HEK293 (cell line): ENCODE data around the gene GDF7.
A peak's percentile ranks its signal among the peaks of the same experiment; 100 is the strongest.

Source experiments
- CTCF ChIA-PET: fragments of 350-600 bp; formaldehyde crosslinking; extraction: SDS; loops from one replicate; lab custom pipeline; 2021; ENCODE audit warnings: antibody characterized with exemption; lab: Yijun Ruan, JAX
- POLR2A ChIA-PET: fragments of 300-600 bp; formaldehyde crosslinking; extraction: SDS; loops from one replicate; lab custom pipeline; 2020; ENCODE audit warnings: antibody characterized with exemption, inconsistent platforms; lab: Yijun Ruan, JAX
- H3K27ac ChIP-seq: fragments of 200-500 bp; sonication (Bioruptor generic); 2 replicates; pipeline ENCODE4 v1.5.1; 2014; ENCODE audit warnings: low read depth, low read length, control low read depth, inconsistent platforms; ENCODE audit errors: extremely low read depth
- H3K36me3 ChIP-seq, 2 experiments: fragments of 200-500 bp in 1 of 2; sonication (Bioruptor generic) in 1 of 2; 1 replicate in 1 of 2; 2 replicates in 1 of 2; pipeline ENCODE4 v1.5.1; 2014 to 2017; ENCODE audit warnings: inconsistent platforms in 2 of 2, low read length in 2 of 2; ENCODE audit not compliant: control insufficient read depth in 2 of 2, insufficient read depth in 1 of 2
- H3K4me1 ChIP-seq: fragments of 200-500 bp; sonication (Bioruptor generic); 2 replicates; pipeline ENCODE4 v1.5.1; 2014; ENCODE audit warnings: mild to moderate bottlenecking, low read length, inconsistent platforms; ENCODE audit not compliant: control insufficient read depth, insufficient read depth
- H3K4me3 ChIP-seq: 2 replicates; pipeline ENCODE4 v1.5.1; 2011; ENCODE audit warnings: low read depth, mild to moderate bottlenecking, control low read depth, low read length, moderate library complexity
- H3K9me3 ChIP-seq: fragments of 200-500 bp; sonication (Bioruptor generic); 2 replicates; pipeline ENCODE4 v1.5.1; 2014; ENCODE audit warnings: low read depth, low read length, inconsistent platforms; ENCODE audit not compliant: control insufficient read depth, insufficient read depth
- GLIS2 ChIP-seq: fragments of 450-650 bp; formaldehyde crosslinking; IDR thresholded peaks from 2 replicates; pipeline ENCODE4 v1.5.1; 2016; ENCODE audit warnings: missing biosample characterization, missing genetic modification characterization
- KLF7 ChIP-seq: fragments of 450-650 bp; formaldehyde crosslinking; IDR thresholded peaks from 2 replicates; pipeline ENCODE4 v1.5.1; 2016; ENCODE audit warnings: missing biosample characterization, missing genetic modification characterization, borderline replicate concordance
- SP2 ChIP-seq: fragments of 450-650 bp; formaldehyde crosslinking; IDR thresholded peaks from 2 replicates; pipeline ENCODE4 v1.5.1; 2016; ENCODE audit warnings: missing biosample characterization, missing genetic modification characterization
- ZBTB11 ChIP-seq: fragments of 450-650 bp; formaldehyde crosslinking; conservative IDR thresholded peaks from 2 replicates; pipeline ENCODE4 v1.5.1; 2016; ENCODE audit warnings: low read depth, missing biosample characterization, missing genetic modification characterization
- ZBTB26 ChIP-seq: fragments of 450-650 bp; formaldehyde crosslinking; optimal IDR thresholded peaks from 2 replicates; pipeline ENCODE3; 2016; ENCODE audit warnings: missing biosample characterization, mild to moderate bottlenecking, missing genetic modification characterization
- ZIC2 ChIP-seq: fragments of 450-650 bp; formaldehyde crosslinking; IDR thresholded peaks from 2 replicates; pipeline ENCODE4 v1.5.1; 2016; ENCODE audit warnings: missing biosample characterization, missing genetic modification characterization
- ZNF10 ChIP-seq: fragments of 450-650 bp; formaldehyde crosslinking; IDR thresholded peaks from 2 replicates; pipeline ENCODE4 v1.5.1; 2017; ENCODE audit warnings: missing biosample characterization, missing genetic modification characterization
- ZNF16 ChIP-seq: fragments of 450-650 bp; formaldehyde crosslinking; IDR thresholded peaks from 2 replicates; pipeline ENCODE4 v1.5.1; 2016; ENCODE audit warnings: low read depth, missing biosample characterization, missing genetic modification characterization
- ZNF169 ChIP-seq: fragments of 450-650 bp; formaldehyde crosslinking; IDR thresholded peaks from 2 replicates; pipeline ENCODE4 v1.5.1; 2016; ENCODE audit warnings: missing biosample characterization, missing genetic modification characterization
- ZNF221 ChIP-seq: fragments of 450-650 bp; formaldehyde crosslinking; IDR thresholded peaks from 2 replicates; pipeline ENCODE4 v1.5.1; 2017; ENCODE audit warnings: missing biosample characterization, missing genetic modification characterization, borderline replicate concordance
- ZNF302 ChIP-seq: fragments of 450-650 bp; formaldehyde crosslinking; IDR thresholded peaks from 2 replicates; pipeline ENCODE4 v1.5.1; 2016; ENCODE audit warnings: missing biosample characterization, missing genetic modification characterization, low read depth
- ZNF324 ChIP-seq: fragments of 450-650 bp; formaldehyde crosslinking; IDR thresholded peaks from 2 replicates; pipeline ENCODE4 v1.5.1; 2016; ENCODE audit warnings: missing biosample characterization, missing genetic modification characterization
- ZNF37A ChIP-seq: fragments of 450-650 bp; IDR thresholded peaks from 2 replicates; pipeline ENCODE4 v1.5.1; 2018; ENCODE audit warnings: missing biosample characterization, missing genetic modification characterization
- ZNF610 ChIP-seq: fragments of 450-650 bp; formaldehyde crosslinking; IDR thresholded peaks from 2 replicates; pipeline ENCODE4 v1.5.1; 2016; ENCODE audit warnings: missing biosample characterization, missing genetic modification characterization, borderline replicate concordance
- ZNF621 ChIP-seq: fragments of 450-650 bp; formaldehyde crosslinking; IDR thresholded peaks from 2 replicates; pipeline ENCODE4 v1.5.1; 2017; ENCODE audit warnings: missing biosample characterization, missing genetic modification characterization
- ZNF660 ChIP-seq: fragments of 450-650 bp; IDR thresholded peaks from 2 replicates; pipeline ENCODE4 v1.5.1; 2018; ENCODE audit warnings: missing biosample characterization, mild to moderate bottlenecking, missing genetic modification characterization
- ZNF777 ChIP-seq: fragments of 450-650 bp; formaldehyde crosslinking; IDR thresholded peaks from 2 replicates; pipeline ENCODE4 v1.5.1; 2017; ENCODE audit warnings: missing biosample characterization, missing genetic modification characterization, borderline replicate concordance
- ZNF837 ChIP-seq: fragments of 450-650 bp; formaldehyde crosslinking; IDR thresholded peaks from 2 replicates; pipeline ENCODE4 v1.5.1; 2016; ENCODE audit warnings: missing biosample characterization, missing genetic modification characterization
- TF ChIP-seq, protein P1 (sequence below): fragments of 450-650 bp; formaldehyde crosslinking; IDR thresholded peaks from 2 replicates; pipeline ENCODE4 v1.5.1; 2016; ENCODE audit warnings: missing biosample characterization, missing genetic modification characterization, borderline replicate concordance
- TF ChIP-seq, protein P2 (sequence below): fragments of 450-650 bp; formaldehyde crosslinking; IDR thresholded peaks from 2 replicates; pipeline ENCODE4 v1.5.1; 2017; ENCODE audit warnings: missing biosample characterization, missing genetic modification characterization
- TF ChIP-seq, protein P3 (sequence below): fragments of 450-650 bp; IDR thresholded peaks from 2 replicates; pipeline ENCODE4 v1.5.1; 2018; ENCODE audit warnings: missing biosample characterization, missing genetic modification characterization

The GDF7 gene

DNA sequence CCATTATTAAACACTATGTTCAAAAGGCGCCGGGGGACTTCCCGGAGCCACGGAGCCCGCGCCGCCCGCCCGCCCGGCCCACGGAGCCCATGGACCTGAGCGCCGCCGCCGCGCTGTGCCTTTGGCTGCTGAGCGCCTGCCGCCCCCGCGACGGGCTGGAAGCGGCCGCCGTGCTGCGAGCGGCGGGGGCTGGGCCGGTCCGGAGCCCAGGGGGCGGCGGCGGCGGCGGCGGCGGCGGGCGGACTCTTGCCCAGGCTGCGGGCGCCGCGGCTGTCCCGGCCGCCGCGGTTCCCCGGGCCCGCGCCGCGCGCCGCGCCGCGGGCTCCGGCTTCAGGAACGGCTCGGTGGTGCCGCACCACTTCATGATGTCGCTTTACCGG is 197 bp downstream of the GDF7 start (continued):
- TF ChIP-seq, protein P1, sequence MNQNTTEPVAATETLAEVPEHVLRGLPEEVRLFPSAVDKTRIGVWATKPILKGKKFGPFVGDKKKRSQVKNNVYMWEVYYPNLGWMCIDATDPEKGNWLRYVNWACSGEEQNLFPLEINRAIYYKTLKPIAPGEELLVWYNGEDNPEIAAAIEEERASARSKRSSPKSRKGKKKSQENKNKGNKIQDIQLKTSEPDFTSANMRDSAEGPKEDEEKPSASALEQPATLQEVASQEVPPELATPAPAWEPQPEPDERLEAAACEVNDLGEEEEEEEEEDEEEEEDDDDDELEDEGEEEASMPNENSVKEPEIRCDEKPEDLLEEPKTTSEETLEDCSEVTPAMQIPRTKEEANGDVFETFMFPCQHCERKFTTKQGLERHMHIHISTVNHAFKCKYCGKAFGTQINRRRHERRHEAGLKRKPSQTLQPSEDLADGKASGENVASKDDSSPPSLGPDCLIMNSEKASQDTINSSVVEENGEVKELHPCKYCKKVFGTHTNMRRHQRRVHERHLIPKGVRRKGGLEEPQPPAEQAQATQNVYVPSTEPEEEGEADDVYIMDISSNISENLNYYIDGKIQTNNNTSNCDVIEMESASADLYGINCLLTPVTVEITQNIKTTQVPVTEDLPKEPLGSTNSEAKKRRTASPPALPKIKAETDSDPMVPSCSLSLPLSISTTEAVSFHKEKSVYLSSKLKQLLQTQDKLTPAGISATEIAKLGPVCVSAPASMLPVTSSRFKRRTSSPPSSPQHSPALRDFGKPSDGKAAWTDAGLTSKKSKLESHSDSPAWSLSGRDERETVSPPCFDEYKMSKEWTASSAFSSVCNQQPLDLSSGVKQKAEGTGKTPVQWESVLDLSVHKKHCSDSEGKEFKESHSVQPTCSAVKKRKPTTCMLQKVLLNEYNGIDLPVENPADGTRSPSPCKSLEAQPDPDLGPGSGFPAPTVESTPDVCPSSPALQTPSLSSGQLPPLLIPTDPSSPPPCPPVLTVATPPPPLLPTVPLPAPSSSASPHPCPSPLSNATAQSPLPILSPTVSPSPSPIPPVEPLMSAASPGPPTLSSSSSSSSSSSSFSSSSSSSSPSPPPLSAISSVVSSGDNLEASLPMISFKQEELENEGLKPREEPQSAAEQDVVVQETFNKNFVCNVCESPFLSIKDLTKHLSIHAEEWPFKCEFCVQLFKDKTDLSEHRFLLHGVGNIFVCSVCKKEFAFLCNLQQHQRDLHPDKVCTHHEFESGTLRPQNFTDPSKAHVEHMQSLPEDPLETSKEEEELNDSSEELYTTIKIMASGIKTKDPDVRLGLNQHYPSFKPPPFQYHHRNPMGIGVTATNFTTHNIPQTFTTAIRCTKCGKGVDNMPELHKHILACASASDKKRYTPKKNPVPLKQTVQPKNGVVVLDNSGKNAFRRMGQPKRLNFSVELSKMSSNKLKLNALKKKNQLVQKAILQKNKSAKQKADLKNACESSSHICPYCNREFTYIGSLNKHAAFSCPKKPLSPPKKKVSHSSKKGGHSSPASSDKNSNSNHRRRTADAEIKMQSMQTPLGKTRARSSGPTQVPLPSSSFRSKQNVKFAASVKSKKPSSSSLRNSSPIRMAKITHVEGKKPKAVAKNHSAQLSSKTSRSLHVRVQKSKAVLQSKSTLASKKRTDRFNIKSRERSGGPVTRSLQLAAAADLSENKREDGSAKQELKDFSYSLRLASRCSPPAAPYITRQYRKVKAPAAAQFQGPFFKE: no peak
- TF ChIP-seq, protein P2, sequence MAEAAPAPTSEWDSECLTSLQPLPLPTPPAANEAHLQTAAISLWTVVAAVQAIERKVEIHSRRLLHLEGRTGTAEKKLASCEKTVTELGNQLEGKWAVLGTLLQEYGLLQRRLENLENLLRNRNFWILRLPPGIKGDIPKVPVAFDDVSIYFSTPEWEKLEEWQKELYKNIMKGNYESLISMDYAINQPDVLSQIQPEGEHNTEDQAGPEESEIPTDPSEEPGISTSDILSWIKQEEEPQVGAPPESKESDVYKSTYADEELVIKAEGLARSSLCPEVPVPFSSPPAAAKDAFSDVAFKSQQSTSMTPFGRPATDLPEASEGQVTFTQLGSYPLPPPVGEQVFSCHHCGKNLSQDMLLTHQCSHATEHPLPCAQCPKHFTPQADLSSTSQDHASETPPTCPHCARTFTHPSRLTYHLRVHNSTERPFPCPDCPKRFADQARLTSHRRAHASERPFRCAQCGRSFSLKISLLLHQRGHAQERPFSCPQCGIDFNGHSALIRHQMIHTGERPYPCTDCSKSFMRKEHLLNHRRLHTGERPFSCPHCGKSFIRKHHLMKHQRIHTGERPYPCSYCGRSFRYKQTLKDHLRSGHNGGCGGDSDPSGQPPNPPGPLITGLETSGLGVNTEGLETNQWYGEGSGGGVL (tag by site-specific recombination): no peak
- TF ChIP-seq ZBTB11: no peak
- TF ChIP-seq ZIC2 (tag by site-specific recombination): no peak

GRCh38 chr2:20667531-20668401 is 822 bp downstream of the GDF7 start:
- POLR2A ChIA-PET: interaction anchor here (0.7 to 1.4 kb wide), 2 partner anchors 17 to 221 kb away, joined by 3 to 6 read pairs; partner anchors contain the start of genes HS1BP3 and RHOB
- H3K4me3 ChIP-seq: peak overlapping the region; percentile 47
- H3K9me3 ChIP-seq: no peaks in the 10 kb centered on the region
- H3K36me3 ChIP-seq: peaks cover 0 to 29% of the 10 kb centered on the region in 2 experiments; a peak in 1 of 3 replicates
- CTCF ChIA-PET: interaction anchor here (0.5 to 1.5 kb wide), 8 partner anchors 9 to 471 kb away, joined by 3 to 9 read pairs (median 4); no protein-coding TSS in a partner anchor
- H3K4me1 ChIP-seq: no peaks in the 10 kb centered on the region
- peak overlapping the region; percentile 37; the same call in 1 of the 2 replicates for H3K27ac ChIP-seq
- TF ChIP-seq ZNF777 (0 out of 2 replicates have a peak, but pooled peaks have one; percentile 27), ZBTB26 (tag by site-specific recombination) (peak; percentile 43), ZNF221 (tag by site-specific recombination) (no peak), SP2 (tag by site-specific recombination) (0 out of 2 replicates have a peak, but pooled peaks have one; percentile 21), ZNF37A (tag by site-specific recombination) (no peak), ZNF16 (no peak), ZNF610 (tag by site-specific recombination) (no peak), KLF7 (tag by site-specific recombination) (no peak), ZNF169 (tag by site-specific recombination) (no peak), ZNF660 (tag by site-specific recombination) (no peak), ZNF621 (no peak), ZNF837 (tag by site-specific recombination) (no peak), GLIS2 (tag by site-specific recombination) (0 out of 2 replicates have a peak, but pooled peaks have one; percentile 12), ZNF302 (tag by site-specific recombination) (no peak), ZNF324 (tag by site-specific recombination) (no peak), ZNF10 (tag by site-specific recombination) (peak; percentile 59; the same call in 1 of the 2 replicates)
- TF ChIP-seq, protein P3, sequence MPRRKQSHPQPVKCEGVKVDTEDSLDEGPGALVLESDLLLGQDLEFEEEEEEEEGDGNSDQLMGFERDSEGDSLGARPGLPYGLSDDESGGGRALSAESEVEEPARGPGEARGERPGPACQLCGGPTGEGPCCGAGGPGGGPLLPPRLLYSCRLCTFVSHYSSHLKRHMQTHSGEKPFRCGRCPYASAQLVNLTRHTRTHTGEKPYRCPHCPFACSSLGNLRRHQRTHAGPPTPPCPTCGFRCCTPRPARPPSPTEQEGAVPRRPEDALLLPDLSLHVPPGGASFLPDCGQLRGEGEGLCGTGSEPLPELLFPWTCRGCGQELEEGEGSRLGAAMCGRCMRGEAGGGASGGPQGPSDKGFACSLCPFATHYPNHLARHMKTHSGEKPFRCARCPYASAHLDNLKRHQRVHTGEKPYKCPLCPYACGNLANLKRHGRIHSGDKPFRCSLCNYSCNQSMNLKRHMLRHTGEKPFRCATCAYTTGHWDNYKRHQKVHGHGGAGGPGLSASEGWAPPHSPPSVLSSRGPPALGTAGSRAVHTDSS (tag by site-specific recombination): no peak
